OCI-LY1 (cell line): Measurements from ENCODE around the gene MLXIPL.

Experiments
- H2AFZ ChIP-seq: fragments of 200-600 bp; sonication (generic), shearing (Covaris generic); 2 replicates; pipeline ENCODE4 v1.6.0; 2014; ENCODE audit warnings: antibody characterized with exemption, mild to moderate bottlenecking, low read length
- H3F3A ChIP-seq: fragments of 200-600 bp; sonication (generic), shearing (Covaris generic); 2 replicates; pipeline ENCODE4 v1.6.0; 2014; ENCODE audit warnings: mild to moderate bottlenecking, antibody characterized with exemption, low read length, moderate library complexity; ENCODE audit not compliant: insufficient read depth
- H3K27ac ChIP-seq: fragments of 200-600 bp; sonication (generic); 2 replicates; pipeline ENCODE4 v1.5.1; 2014; ENCODE audit warnings: low read length, mixed run types, mild to moderate bottlenecking, low read depth; ENCODE audit not compliant: poor library complexity, severe bottlenecking
- H3K27me3 ChIP-seq: fragments of 200-600 bp; sonication (generic); 2 replicates; pipeline ENCODE4 v1.6.0; 2014; ENCODE audit warnings: antibody characterized with exemption, mild to moderate bottlenecking, low read length, moderate library complexity; ENCODE audit not compliant: insufficient read depth
- H3K36me3 ChIP-seq: fragments of 200-600 bp; sonication (generic); 2 replicates; pipeline ENCODE4 v1.6.1; 2014; ENCODE audit warnings: mild to moderate bottlenecking, antibody characterized with exemption, low read length, moderate library complexity, mixed read lengths; ENCODE audit not compliant: insufficient read depth
- H3K4me1 ChIP-seq: fragments of 200-600 bp; sonication (generic); 2 replicates; pipeline ENCODE4 v1.5.1; 2014; ENCODE audit warnings: mild to moderate bottlenecking, low read length, moderate library complexity; ENCODE audit not compliant: insufficient read depth, severe bottlenecking
- H3K4me2 ChIP-seq: fragments of 200-600 bp; sonication (generic), shearing (Covaris generic); 2 replicates; pipeline ENCODE4 v1.6.1; 2014; ENCODE audit warnings: low read length
- H3K4me3 ChIP-seq: fragments of 200-600 bp; sonication (generic); 2 replicates; pipeline ENCODE4 v1.5.1; 2014; ENCODE audit warnings: low read length, low read depth, mild to moderate bottlenecking, mixed read lengths; ENCODE audit not compliant: poor library complexity, severe bottlenecking
- H3K79me2 ChIP-seq: fragments of 200-600 bp; shearing (Covaris generic); 2 replicates; pipeline ENCODE4 v1.6.1; 2016; ENCODE audit warnings: mixed run types, low read length, mixed read lengths; ENCODE audit not compliant: insufficient read depth
- H3K9ac ChIP-seq: fragments of 200-600 bp; sonication (generic), shearing (Covaris generic); 2 replicates; pipeline ENCODE4 v1.6.1; 2014; ENCODE audit warnings: mild to moderate bottlenecking, low read length, mixed read lengths
- H3K9me2 ChIP-seq: fragments of 200-600 bp; sonication (generic), shearing (Covaris generic); 2 replicates; pipeline ENCODE4 v1.6.1; 2014; ENCODE audit warnings: low read depth, mild to moderate bottlenecking, low read length, mixed read lengths
- H3K9me3 ChIP-seq: fragments of 200-600 bp; shearing (Covaris generic); 2 replicates; pipeline ENCODE4 v1.6.1; 2014; ENCODE audit warnings: low read length, mixed read lengths
- H4K20me1 ChIP-seq: fragments of 200-600 bp; sonication (generic), shearing (Covaris generic); 2 replicates; pipeline ENCODE4 v1.6.0; 2016; ENCODE audit warnings: mild to moderate bottlenecking, low read length; ENCODE audit not compliant: insufficient read depth
- CTCF ChIP-seq: fragments of 200-600 bp; sonication (generic), shearing (Covaris generic); IDR thresholded peaks from 2 replicates; pipeline ENCODE4 v1.5.1; 2017; ENCODE audit warnings: mild to moderate bottlenecking, antibody characterized with exemption, low read length, moderate library complexity, mixed read lengths
- EZH2 ChIP-seq: fragments of 200-600 bp; sonication (generic), shearing (Covaris generic); IDR thresholded peaks from 2 replicates; pipeline ENCODE4 v1.8.0; 2017; ENCODE audit warnings: borderline replicate concordance, mixed run types, mild to moderate bottlenecking, antibody characterized with exemption, low read length, moderate library complexity, mixed read lengths

MLXIPL gene

GRCh38 chr7:73605601-73606220 is 18.6 kb downstream of the MLXIPL start:
- H3K9me2 ChIP-seq, result no peaks in the 10 kb centered on the region
- H2AFZ ChIP-seq, result no peak overlapping the region
- no peak for TF ChIP-seq EZH2
- no peak for TF ChIP-seq CTCF
- H4K20me1 ChIP-seq, result no peaks in the 10 kb centered on the region
- no peak overlapping the region for H3K4me2 ChIP-seq
- no peak overlapping the region for H3K27ac ChIP-seq
- no peaks in the 10 kb centered on the region for H3F3A ChIP-seq
- no peaks in the 10 kb centered on the region for H3K36me3 ChIP-seq
- H3K9ac ChIP-seq, result no peak overlapping the region
- peaks cover 5% of the 10 kb centered on the region; the same call in 1 of the 2 replicates for H3K27me3 ChIP-seq
- no peaks in the 10 kb centered on the region for H3K4me1 ChIP-seq
- no peak overlapping the region for H3K4me3 ChIP-seq
- no peaks in the 10 kb centered on the region for H3K9me3 ChIP-seq
- H3K79me2 ChIP-seq, result no peaks in the 10 kb centered on the region

- Histone ChIP-seq H3K27ac (no peak overlapping the region), H3K27me3 (peaks cover 11% of the 10 kb centered on the region), H3K9me2 (no peaks in the 10 kb centered on the region), H3K9ac (no peak overlapping the region), H2AFZ (no peak overlapping the region), H3K4me2 (no peak overlapping the region), H3K36me3 (no peaks in the 10 kb centered on the region), H3K79me2 (no peaks in the 10 kb centered on the region), H3K4me1 (no peaks in the 10 kb centered on the region), H4K20me1 (no peaks in the 10 kb centered on the region), H3K4me3 (no peak overlapping the region), H3K9me3 (no peaks in the 10 kb centered on the region), H3F3A (no peaks in the 10 kb centered on the region)
- TF ChIP-seq CTCF (no peak), EZH2 (no peak)
These were observed 21.3 kb downstream of the MLXIPL start for GRCh38 chr7:73602721-73603651.

- H3K27me3 ChIP-seq, result peaks cover 14% of the 10 kb centered on the region
- no peak overlapping the region for H3K9ac ChIP-seq
- no peaks in the 10 kb centered on the region for H3K36me3 ChIP-seq
- no peak overlapping the region for H3K4me2 ChIP-seq
- TF ChIP-seq CTCF (no peak), EZH2 (no peak)
- H3F3A ChIP-seq, result no peaks in the 10 kb centered on the region
- H3K79me2 ChIP-seq, result no peaks in the 10 kb centered on the region
- H3K4me3 ChIP-seq, result no peak overlapping the region
- no peaks in the 10 kb centered on the region for H3K4me1 ChIP-seq
- no peak overlapping the region for H3K27ac ChIP-seq
- H2AFZ ChIP-seq, result no peak overlapping the region
- no peaks in the 10 kb centered on the region for H3K9me2 ChIP-seq
- no peaks in the 10 kb centered on the region for H4K20me1 ChIP-seq
- no peaks in the 10 kb centered on the region for H3K9me3 ChIP-seq
These were observed 24.4 kb downstream of the MLXIPL start for GRCh38 chr7:73599916-73600315.
